Embryonic facial prominence (tissue), 1 donor: ENCODE results near the gene TCN1.
A peak's percentile ranks its signal among the peaks of the same experiment; 100 is the strongest.

ENCODE experiments used
- DNase-seq: peaks from one replicate; pipeline ENCODE4 v3.0.0-alpha.2; 2016; ENCODE audit errors: extremely low spot score

TCN1 gene

GRCh38 chr11:59810189-59810910, 55.9 kb downstream of the TCN1 start, which contains the start of gene MRPL16:
Gene MRPL16 (minus strand): TSS chr11:59810778. CDS start chr11:59810658, 120 bp downstream.
- DNase-seq: peak; percentile 84

- no peak for DNase-seq
Observed at GRCh38 chr11:59807047-59807610, 59.2 kb downstream of the TCN1 start.

- DNase-seq: no peak
Observed at GRCh38 chr11:59804061-59804460, 62.2 kb downstream of the TCN1 start.
